GM10266 (cell line): ENCODE data around the gene SNED1.
A peak's percentile ranks its signal among the peaks of the same experiment; 100 is the strongest.

Source experiments
- DNase-seq: peaks from one replicate; pipeline ENCODE4 v3.0.0; 2012; ENCODE audit errors: extremely low spot score
- TF ChIP-seq, protein P1 (sequence below): IDR thresholded peaks from 2 replicates; pipeline ENCODE4 v1.5.1; 2012; ENCODE audit warnings: mild to moderate bottlenecking, low read depth; ENCODE audit not compliant: control insufficient read depth, insufficient read depth; ENCODE audit errors: missing control alignments

The SNED1 gene

GRCh38 chr2:241112046-241112445 is 113.6 kb downstream of the SNED1 start:
- TF ChIP-seq, protein P1, sequence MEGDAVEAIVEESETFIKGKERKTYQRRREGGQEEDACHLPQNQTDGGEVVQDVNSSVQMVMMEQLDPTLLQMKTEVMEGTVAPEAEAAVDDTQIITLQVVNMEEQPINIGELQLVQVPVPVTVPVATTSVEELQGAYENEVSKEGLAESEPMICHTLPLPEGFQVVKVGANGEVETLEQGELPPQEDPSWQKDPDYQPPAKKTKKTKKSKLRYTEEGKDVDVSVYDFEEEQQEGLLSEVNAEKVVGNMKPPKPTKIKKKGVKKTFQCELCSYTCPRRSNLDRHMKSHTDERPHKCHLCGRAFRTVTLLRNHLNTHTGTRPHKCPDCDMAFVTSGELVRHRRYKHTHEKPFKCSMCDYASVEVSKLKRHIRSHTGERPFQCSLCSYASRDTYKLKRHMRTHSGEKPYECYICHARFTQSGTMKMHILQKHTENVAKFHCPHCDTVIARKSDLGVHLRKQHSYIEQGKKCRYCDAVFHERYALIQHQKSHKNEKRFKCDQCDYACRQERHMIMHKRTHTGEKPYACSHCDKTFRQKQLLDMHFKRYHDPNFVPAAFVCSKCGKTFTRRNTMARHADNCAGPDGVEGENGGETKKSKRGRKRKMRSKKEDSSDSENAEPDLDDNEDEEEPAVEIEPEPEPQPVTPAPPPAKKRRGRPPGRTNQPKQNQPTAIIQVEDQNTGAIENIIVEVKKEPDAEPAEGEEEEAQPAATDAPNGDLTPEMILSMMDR = no peak
- DNase-seq = no peak

DNA sequence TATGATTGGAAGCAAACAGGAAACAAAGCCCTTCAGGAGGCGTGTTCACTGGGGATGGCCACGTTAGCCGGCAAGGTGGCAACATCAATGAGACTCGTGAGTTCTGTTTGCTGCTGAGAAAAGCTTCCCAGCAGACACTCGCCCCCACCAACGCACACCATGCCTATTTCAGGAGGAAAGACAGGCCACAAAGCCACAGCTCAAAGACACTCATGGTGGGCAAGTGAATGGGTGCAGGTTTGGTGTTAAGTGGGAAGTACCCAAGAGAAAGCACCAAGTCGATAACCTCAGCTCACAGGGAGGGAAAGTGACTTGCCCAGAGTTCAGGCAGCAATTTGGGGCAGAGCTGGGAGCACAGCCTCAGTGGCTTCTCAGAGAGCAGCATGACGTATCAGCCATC is 114.2 kb downstream of the SNED1 start:
- DNase-seq = peak; percentile 60
- TF ChIP-seq, protein P1 = no peak

DNA sequence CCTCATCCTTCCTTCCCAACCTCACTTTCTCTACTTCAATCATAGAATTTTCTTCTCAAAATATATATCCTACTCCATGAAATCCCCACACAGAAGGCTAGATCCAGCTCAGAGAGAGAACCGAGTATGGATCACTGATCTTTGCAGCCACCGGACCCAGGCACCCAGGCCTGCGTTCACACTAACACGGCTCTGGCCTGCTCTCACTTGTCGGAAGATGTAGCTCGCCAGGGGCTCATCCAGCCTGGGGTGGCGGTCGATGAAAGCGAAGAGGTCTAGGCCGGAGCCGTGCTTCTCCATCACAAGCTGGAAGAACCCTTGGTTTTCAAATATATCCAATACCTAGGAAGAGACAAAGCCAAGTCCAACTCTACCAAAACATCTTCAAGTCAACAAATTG is 116.4 kb downstream of the SNED1 start:
- DNase-seq = no peak
- TF ChIP-seq, protein P1 = no peak

GRCh38 chr2:241115361-241115760 is 116.9 kb downstream of the SNED1 start:
- no peak for DNase-seq
- TF ChIP-seq, protein P1 = no peak

DNA sequence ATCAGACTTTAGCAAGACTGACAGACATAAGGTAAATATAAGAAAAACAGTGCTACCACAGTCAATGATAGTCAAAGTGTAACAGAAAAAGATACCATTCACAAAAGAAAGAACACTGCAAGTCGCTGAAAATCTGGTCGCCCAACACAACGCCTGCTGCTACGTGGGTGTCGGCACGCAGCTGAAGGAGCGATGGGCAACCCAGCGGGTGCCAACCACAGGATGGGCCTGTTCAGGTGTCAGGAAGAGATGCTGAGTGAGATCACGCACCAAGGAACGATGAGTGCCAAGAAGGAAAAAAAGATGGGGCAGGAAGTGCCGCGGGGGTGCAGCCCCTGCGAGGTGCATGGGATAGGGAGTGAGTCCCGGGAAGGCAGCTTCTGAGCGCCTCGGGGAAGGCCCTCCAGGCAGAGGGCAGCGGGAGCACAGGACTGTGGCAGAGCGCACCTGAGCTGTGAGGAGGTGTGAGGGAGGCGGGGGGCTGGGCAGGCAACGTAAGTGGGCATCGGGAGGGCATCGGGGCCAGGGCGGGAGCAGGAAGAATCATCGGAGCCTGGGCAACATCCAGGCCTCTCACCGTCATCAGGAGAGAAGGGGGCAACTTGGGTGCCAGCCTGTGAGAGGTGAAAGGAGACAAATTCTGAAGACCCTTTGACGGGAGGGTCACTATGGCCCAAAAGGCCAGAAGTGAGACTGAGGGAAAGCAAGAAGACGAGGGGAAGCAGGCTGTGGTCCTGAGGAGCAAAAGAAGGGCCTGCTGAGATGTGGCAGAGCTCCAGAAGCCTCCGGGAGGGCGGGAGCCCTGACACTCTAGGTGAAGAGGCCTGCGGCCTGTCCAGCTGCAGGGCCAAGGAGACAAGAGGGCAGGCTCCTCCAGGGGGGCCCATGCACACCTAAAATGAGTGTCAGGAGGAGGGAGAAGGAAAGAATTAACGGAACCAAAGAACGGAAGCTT is 118.5 kb downstream of the SNED1 start:
- TF ChIP-seq, protein P1 = no peak
- no peak for DNase-seq

- DNase-seq = no peak
Measured at GRCh38 chr2:241118737-241119505, 120.5 kb downstream of the SNED1 start.

More at GRCh38 chr2:241118737-241119505, 120.5 kb downstream of the SNED1 start:
- TF ChIP-seq, protein P1 = no peak
